Panc1 (cell line): ENCODE results near the gene SLC13A3. TPM values are rescaled to one million over a fixed set of nuclear protein-coding genes. Genes with fewer than 3 reads are reported as not detected.

Experiments used
- ATAC-seq: fragments of 200-7000 bp; cut with Tn5 transposase; 2 replicates; pipeline ENCODE4 v1.9.1; 2020; ENCODE audit warnings: mild to moderate bottlenecking, moderate library complexity
- BruUV-seq: library from RNA; stranded (reverse); fragments of 400-500 nt; replicated peaks from 2 replicates; lab custom pipeline; 2021; lab: Mats Ljungman, UMichigan
- CTCF ChIA-PET: fragments of 300-600 bp; sonication (Branson Sonifier 250); formaldehyde crosslinking; loops from one replicate; lab custom pipeline; 2022; ENCODE audit warnings: antibody characterized with exemption; lab: Charles Lee
- POLR2A ChIA-PET: fragments of 300-600 bp; sonication (Branson Sonifier 250); formaldehyde crosslinking; loops from one replicate; lab custom pipeline; 2022; ENCODE audit warnings: antibody characterized with exemption; lab: Charles Lee
- DNase-seq: peaks from one replicate; pipeline ENCODE4 v3.0.0-alpha.2; 2010; ENCODE audit warnings: low read depth, low spot score
- H3K27ac ChIP-seq: 2 replicates; pipeline ENCODE4 v1.5.1; 2011; ENCODE audit warnings: mild to moderate bottlenecking, low read length, inconsistent platforms
- H3K27me3 ChIP-seq: fragments of 200-500 bp; sonication (Bioruptor generic); 2 replicates; pipeline ENCODE4 v1.6.0; 2014; ENCODE audit warnings: low read length, inconsistent platforms; ENCODE audit not compliant: control insufficient read depth, insufficient read depth
- H3K36me3 ChIP-seq: fragments of 200-500 bp; sonication (Bioruptor generic); 2 replicates; pipeline ENCODE4 v1.5.1; 2014; ENCODE audit warnings: inconsistent platforms, mild to moderate bottlenecking, low read length, moderate library complexity; ENCODE audit not compliant: control insufficient read depth, insufficient read depth
- H3K4me1 ChIP-seq: 2 replicates; pipeline ENCODE4 v1.5.1; 2011; ENCODE audit warnings: inconsistent platforms, mild to moderate bottlenecking, low read length, moderate library complexity; ENCODE audit not compliant: control insufficient read depth, insufficient read depth
- H3K4me3 ChIP-seq, 2 experiments: 2 replicates each; pipeline ENCODE4 v1.5.1; 2011 to 2012; ENCODE audit warnings: low read depth in 2 of 2, low read length in 2 of 2, mild to moderate bottlenecking in 2 of 2, inconsistent platforms in 1 of 2, moderate library complexity in 1 of 2
- H3K9me3 ChIP-seq: fragments of 200-500 bp; sonication (Bioruptor generic); 2 replicates; pipeline ENCODE4 v1.5.1; 2014; ENCODE audit warnings: low read depth, mild to moderate bottlenecking, inconsistent platforms, low read length, moderate library complexity; ENCODE audit not compliant: control insufficient read depth, insufficient read depth
- CTCF ChIP-seq: fragments of 450-650 bp; IDR thresholded peaks from 2 replicates; pipeline ENCODE4 v1.5.1; 2017; ENCODE audit warnings: mild to moderate bottlenecking
- POLR2AphosphoS5 ChIP-seq: IDR thresholded peaks from 2 replicates; pipeline ENCODE4 v1.6.1; 2012; ENCODE audit warnings: mild to moderate bottlenecking, low read depth, low read length, moderate library complexity
- REST ChIP-seq, 2 experiments: IDR thresholded peaks; 2 replicates each; pipeline ENCODE4 v1.6.1; 2011 to 2012; ENCODE audit warnings: low read depth in 2 of 2, control low read depth in 1 of 2, low read length in 1 of 2, mild to moderate bottlenecking in 1 of 2, moderate library complexity in 1 of 2; ENCODE audit not compliant: insufficient read depth in 1 of 2
- SIN3A ChIP-seq: IDR thresholded peaks from 2 replicates; pipeline ENCODE4 v1.6.1; 2012; ENCODE audit warnings: low read depth, mild to moderate bottlenecking, low read length, moderate library complexity, borderline replicate concordance; ENCODE audit not compliant: insufficient read depth
- TCF7L2 ChIP-seq: IDR thresholded peaks from 2 replicates; pipeline ENCODE4 v1.6.1; 2011; ENCODE audit warnings: mild to moderate bottlenecking, low read depth, low read length, inconsistent platforms
- in situ Hi-C: cut with HindIII; loops from 2 replicates; pipeline ENCODE4 v1.10.0; 2016; ENCODE audit warnings: low sequenced_read_pairs, low pct_unique_long_range_greater_than_20kb
- intact Hi-C: fragments of 100-400 bp; cut with micrococcal nuclease; formaldehyde crosslinking; loops from one replicate; pipeline ENCODE4 v1.10.0; 2022; ENCODE audit not compliant: unreplicated experiment
- total RNA-seq: library from RNA; stranded (reverse); gene quantifications from one replicate; pipeline ENCODE4 v1.2.1, GENCODE V29; 2021; ENCODE audit not compliant: unreplicated experiment

SLC13A3 gene
- total RNA-seq, 1 experiment from 2014 or later, result 0.31 TPM

GRCh38 chr20:46622165-46622564 is 29.1 kb downstream of the SLC13A3 start:
- no peak overlapping the region for H3K4me3 ChIP-seq
- POLR2A ChIA-PET, result no interaction called here
- CTCF ChIA-PET, result no interaction called here
- no peak for DNase-seq
- BruUV-seq, result no TSS peak
- H3K9me3 ChIP-seq, result no peaks in the 10 kb centered on the region
- in situ Hi-C loops (no loop called here), intact Hi-C loops (no loop called here)
- no peaks in the 10 kb centered on the region for H3K4me1 ChIP-seq
- peaks cover 18% of the 10 kb centered on the region; the same call in 1 of the 2 replicates for H3K27me3 ChIP-seq
- ATAC-seq, result no peak
- TF ChIP-seq CTCF, result no peak
- H3K36me3 ChIP-seq, result no peaks in the 10 kb centered on the region
- no peak overlapping the region for H3K27ac ChIP-seq

GRCh38 chr20:46621492-46621891 is 29.8 kb downstream of the SLC13A3 start:
- no peak overlapping the region for H3K27ac ChIP-seq
- DNase-seq, result no peak
- H3K4me3 ChIP-seq, result no peak overlapping the region
- H3K36me3 ChIP-seq, result no peaks in the 10 kb centered on the region
- CTCF ChIA-PET, result no interaction called here
- intact Hi-C loops, result no loop called here
- no peak for TF ChIP-seq TCF7L2
- no peak for TF ChIP-seq CTCF
- no TSS peak for BruUV-seq
- in situ Hi-C loops, result no loop called here
- H3K27me3 ChIP-seq, result peaks cover 18% of the 10 kb centered on the region; the same call in 1 of the 2 replicates
- ATAC-seq, result no peak
- H3K4me1 ChIP-seq, result no peaks in the 10 kb centered on the region
- POLR2A ChIA-PET, result no interaction called here
- H3K9me3 ChIP-seq, result no peaks in the 10 kb centered on the region

- CTCF ChIA-PET, result no interaction called here
- in situ Hi-C loops, result no loop called here
These were observed 31.8 kb downstream of the SLC13A3 start for GRCh38 chr20:46619445-46619844.

More at GRCh38 chr20:46619445-46619844, 31.8 kb downstream of the SLC13A3 start:
- no TSS peak for BruUV-seq
- DNase-seq (no peak), ATAC-seq (no peak)
- Histone ChIP-seq H3K36me3 (no peaks in the 10 kb centered on the region), H3K9me3 (no peaks in the 10 kb centered on the region), H3K27me3 (peaks cover 18% of the 10 kb centered on the region), H3K4me3 (no peak overlapping the region), H3K4me1 (no peaks in the 10 kb centered on the region), H3K27ac (no peak overlapping the region)
- TF ChIP-seq POLR2AphosphoS5 (no peak), REST (IDR thresholded peaks at IDR 0.05; ENCODE audit: insufficient read depth in 1 of 2, low read depth in 2 of 2, low read length in 1 of 2) (no peak), CTCF (no peak), TCF7L2 (no peak), SIN3A (no peak)
- intact Hi-C loops, result no loop called here
- POLR2A ChIA-PET, result no interaction called here
